ENCODE results near the gene TAF1.
"Not testable (repeated sequence)": the region's sequence is repeated elsewhere in the genome, so short reads cannot be mapped to it uniquely, and the experiment has no call there.

The TAF1 gene

DNA sequence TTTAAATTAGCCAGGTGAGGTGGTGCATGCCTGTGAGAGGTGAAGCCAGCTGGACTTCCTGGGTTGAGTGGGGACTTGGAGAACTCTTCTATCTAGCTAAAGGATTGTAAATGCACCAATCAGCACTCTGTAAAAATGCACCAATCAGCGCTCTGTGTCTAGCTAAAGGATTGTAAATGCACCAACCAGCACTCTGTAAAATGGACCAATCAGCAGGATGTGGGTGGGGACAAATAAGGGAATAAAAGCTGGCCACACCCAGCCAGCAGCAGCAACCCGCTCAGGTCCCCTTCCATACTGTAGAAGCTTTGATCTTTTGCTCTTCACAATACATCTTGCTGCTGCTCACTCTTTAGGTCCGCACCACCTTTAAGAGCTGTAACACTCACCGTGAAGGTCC lies 147.6 kb downstream of the TAF1 start:
- DNase-seq = not testable (repeated sequence)

- no peak for DNase-seq
Measured at GRCh38 chrX:71514367-71515037, 148.3 kb downstream of the TAF1 start.

GRCh38 chrX:71515038-71515396 lies 148.9 kb downstream of the TAF1 start:
- no peak for DNase-seq

Data from NCI-H1436 treated with DMSO at 0.1 percent for 48 hours (cell line).